ENCODE results near the gene TSPAN14.

DNA sequence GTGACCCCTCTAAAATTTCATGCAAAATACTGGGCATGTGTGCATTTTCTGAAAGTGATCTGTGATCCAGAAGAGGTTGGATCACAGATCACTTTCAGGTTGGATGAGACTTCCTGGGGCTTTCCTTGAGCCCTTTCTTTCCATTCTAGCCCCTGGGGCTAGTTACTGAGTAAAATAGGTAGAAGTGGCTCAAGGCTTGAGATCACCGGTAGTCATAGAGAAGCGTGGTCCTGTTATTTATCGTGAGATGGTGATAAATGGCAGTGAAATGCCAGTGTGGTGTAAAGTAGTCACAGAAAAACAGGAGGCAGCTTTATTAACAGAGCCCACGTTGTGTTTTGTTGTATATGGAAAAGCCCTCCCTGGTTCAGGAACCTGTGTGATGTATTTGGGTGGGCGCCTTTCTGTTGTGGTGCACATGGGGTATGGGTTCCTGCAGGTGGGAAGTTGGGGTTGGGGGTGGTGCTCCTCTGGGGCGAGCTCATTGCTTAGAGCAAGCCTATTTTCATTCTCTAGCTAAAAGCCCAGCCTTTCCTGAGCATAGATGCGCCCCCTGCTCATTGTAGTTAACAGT is 49.6 kb downstream of the TSPAN14 start:
- TF ChIP-seq POLR2AphosphoS5 (IDR thresholded peaks at IDR 0.05; ENCODE audit: low read depth, low read length), result no peak
- TF ChIP-seq POLR2A (IDR thresholded peaks at IDR 0.05; ENCODE audit: low read depth, low read length), result no peak
- TF ChIP-seq TAF1 (IDR thresholded peaks at IDR 0.05; ENCODE audit: low read depth, low read length), result no peak
